Measurements from ENCODE around the gene DHRS7C.

Gene DHRS7C

DNA sequence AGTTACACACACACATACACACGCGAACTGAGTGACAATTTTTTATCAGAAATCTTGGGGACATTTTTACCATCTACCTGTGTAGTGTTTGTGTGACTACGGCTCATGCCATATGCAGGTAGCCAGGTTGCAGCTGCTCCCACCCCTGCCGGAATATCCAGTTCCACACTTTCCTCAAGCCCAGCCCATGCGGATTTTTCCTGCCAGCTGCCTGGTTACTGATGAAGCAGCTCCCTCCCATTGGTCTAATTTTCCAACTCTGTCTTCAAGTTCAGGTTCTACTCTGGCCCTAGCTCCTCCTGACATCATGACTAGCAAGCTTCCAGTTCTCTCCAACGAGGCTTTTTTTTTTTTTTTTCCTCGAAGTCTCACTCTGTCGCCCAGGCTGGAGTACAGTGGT lies 25.7 kb upstream of the DHRS7C start:
- Histone ChIP-seq H3K9me3 (ENCODE audit: control insufficient read depth, insufficient read depth, low read length) (no peaks in the 10 kb centered on the region), H3K4me1 (ENCODE audit: insufficient read depth, low read length) (no peaks in the 10 kb centered on the region), H3K9ac (ENCODE audit: low read depth, low read length) (no peak overlapping the region), H3K36me3 (ENCODE audit: insufficient read depth, low read length) (no peaks in the 10 kb centered on the region)

DNA sequence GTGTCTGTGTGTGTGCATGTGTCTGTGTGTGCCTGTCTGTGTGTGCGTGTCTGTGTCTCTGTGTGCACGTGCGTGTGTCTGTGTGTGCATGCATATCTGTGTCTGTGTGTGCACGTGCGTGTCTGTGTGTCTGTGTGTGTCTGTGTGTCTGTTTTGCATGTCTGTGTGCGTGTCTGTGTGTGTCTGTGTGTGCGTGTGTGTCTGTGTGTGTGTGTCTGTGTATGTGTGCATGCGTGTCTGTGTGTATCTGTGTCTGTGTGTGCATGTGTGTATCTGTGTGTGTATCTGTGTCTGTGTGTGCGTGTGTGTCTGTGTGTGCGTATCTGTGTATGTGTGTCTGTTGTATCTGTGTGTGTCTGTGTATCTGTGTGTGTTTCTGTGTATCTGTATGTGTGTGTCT lies 25.1 kb upstream of the DHRS7C start:
- H3K36me3 ChIP-seq (ENCODE audit: insufficient read depth, low read length), result no peaks in the 10 kb centered on the region
- H3K4me1 ChIP-seq (ENCODE audit: insufficient read depth, low read length), result no peaks in the 10 kb centered on the region

DNA sequence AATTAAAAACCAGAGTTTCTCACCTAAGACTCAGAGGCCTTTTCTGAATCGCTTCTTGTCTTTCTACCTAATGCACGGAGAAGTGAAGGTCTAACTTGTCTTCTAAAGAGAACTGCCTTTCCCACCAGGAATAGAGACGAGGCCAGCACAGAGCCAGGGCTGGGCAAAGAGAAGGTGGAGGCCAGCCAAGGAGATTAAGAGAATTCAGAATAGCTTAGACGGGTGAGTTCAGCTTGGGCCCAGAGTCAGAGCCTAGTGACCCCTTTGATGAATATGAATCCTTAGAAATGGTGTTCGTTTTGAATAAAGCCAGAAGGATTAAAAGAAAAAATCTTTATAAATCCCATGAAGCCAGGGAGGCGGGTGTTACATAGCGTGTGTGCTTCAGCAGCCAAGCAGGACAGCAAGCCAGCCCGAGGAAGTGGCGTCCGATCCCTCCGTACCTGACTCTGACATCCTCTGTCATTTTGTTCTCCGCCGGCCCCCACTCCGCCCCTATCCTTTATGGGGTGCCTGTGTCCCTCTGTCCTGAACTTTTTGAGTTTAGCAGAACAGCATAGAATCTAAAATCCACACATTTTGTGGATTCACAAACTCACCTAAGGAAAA lies 23.0 kb upstream of the DHRS7C start:
- Histone ChIP-seq H3K36me3 (ENCODE audit: insufficient read depth, low read length) (no peaks in the 10 kb centered on the region), H3K9me3 (ENCODE audit: control insufficient read depth, insufficient read depth, low read length) (no peaks in the 10 kb centered on the region), H3K4me1 (ENCODE audit: insufficient read depth, low read length) (no peaks in the 10 kb centered on the region), H3K9ac (ENCODE audit: low read depth, low read length) (no peak overlapping the region)

More for the DNA sequence above, 25.1 kb upstream of the DHRS7C start:
- H3K9me3 ChIP-seq (ENCODE audit: control insufficient read depth, insufficient read depth, low read length), result no peaks in the 10 kb centered on the region
- no peak overlapping the region for H3K9ac ChIP-seq (ENCODE audit: low read depth, low read length)

DNA sequence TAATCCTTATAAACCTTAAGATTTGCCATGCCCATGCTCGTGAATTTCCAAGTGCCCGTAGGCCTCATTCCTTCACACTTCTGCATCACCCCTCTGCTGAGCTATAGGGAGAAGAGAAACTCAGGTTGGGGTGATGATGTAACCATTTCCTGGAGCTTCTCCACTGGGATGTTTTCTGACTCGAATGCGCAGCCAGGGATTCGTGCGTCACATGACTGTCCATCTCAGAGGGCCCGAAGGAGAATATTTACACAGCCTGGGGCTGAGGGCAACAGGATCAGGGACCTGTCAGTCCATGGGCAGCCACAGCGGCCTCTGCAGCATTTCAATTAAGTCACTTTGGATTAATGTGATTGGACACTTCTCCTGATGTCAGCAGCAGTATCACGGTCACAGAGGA lies 21.8 kb upstream of the DHRS7C start:
- H3K9me3 ChIP-seq (ENCODE audit: control insufficient read depth, insufficient read depth, low read length), result no peaks in the 10 kb centered on the region
- no peak overlapping the region for H3K9ac ChIP-seq (ENCODE audit: low read depth, low read length)
- H3K4me1 ChIP-seq (ENCODE audit: insufficient read depth, low read length), result no peaks in the 10 kb centered on the region
- H3K36me3 ChIP-seq (ENCODE audit: insufficient read depth, low read length), result no peaks in the 10 kb centered on the region

DNA sequence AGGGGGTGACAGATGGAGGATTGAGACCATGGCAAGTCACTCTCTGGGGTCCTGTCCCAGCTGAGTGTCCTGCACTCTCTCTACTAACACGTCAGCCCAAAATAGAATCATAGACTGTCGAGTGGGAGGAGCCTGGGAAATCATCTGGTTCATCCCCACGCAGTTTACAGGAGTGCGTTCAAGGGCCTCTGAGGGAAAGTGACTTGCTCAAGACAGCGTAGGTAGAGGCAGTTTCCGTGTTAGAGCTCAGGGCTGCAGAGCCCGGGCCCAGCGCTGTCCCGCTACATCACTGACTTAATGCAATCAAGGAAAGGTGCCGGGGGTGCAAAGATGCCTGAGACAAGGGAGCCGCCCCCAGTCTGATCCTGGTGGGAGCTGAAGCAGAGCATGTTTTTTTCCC lies 20.1 kb upstream of the DHRS7C start:
- Histone ChIP-seq H3K9me3 (ENCODE audit: control insufficient read depth, insufficient read depth, low read length) (no peaks in the 10 kb centered on the region), H3K9ac (ENCODE audit: low read depth, low read length) (no peak overlapping the region), H3K4me1 (ENCODE audit: insufficient read depth, low read length) (no peaks in the 10 kb centered on the region), H3K36me3 (ENCODE audit: insufficient read depth, low read length) (no peaks in the 10 kb centered on the region)

DNA sequence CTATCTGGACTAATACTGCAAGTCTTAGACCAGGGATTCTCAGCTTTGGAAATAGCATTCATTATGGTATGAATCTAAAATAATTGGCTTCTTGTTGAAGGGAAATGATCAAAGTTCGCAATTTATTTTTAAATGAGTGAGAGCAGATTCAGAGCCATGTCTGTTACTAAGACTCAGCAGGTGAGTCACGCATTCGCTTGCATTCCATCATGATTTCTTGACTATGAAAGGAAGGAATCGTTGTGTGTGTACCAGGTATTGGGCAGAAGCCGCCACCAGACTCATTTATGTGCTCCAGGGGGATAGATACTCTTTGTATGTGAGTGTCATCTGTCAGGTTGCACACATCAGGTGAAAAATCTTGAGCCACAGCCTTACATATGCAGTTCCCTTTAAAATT lies 19.7 kb upstream of the DHRS7C start:
- Histone ChIP-seq H3K36me3 (ENCODE audit: insufficient read depth, low read length) (no peaks in the 10 kb centered on the region), H3K4me1 (ENCODE audit: insufficient read depth, low read length) (no peaks in the 10 kb centered on the region), H3K9ac (ENCODE audit: low read depth, low read length) (no peak overlapping the region), H3K9me3 (ENCODE audit: control insufficient read depth, insufficient read depth, low read length) (no peaks in the 10 kb centered on the region)

DNA sequence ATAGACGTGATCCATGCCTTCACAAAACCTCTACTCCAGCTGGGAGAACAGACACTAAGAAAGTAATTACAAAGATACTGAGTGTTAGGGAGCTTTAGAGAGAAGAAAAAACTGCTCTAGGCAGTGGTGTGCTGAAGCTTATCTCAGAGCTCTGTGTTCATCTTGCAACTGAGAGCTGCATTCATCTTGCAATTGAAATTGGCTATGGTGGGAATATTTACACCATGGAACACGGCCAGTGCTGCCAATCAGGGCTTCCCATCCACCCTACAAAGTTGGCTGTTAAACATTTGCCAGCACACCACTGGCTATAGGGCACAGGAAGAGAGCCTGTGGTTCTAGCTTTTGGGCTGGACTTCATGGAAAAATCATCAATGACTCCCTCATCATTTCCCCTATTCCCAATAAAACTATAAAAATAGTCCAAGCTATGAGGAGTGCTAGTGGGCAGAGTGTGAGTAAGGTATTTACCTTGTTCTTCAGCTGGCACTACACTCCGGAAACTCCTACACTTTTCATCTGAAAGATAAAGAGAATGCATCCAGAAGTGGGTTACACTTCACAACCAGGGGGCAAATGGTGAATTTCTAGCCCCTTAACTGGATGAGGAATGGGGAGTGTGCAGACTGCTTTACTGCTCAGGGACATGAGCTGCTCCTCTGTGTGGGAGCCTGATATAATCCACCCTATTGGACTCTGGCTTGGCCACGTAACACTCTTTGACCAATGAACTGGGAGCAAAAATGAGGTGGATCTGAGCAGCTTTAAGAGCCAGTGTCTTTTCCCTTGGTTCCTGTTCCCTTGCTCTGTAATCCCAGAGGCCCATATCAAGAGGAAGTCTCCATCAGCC lies 18.9 kb upstream of the DHRS7C start:
- no peaks in the 10 kb centered on the region for H3K36me3 ChIP-seq (ENCODE audit: insufficient read depth, low read length)
- no peaks in the 10 kb centered on the region for H3K4me1 ChIP-seq (ENCODE audit: insufficient read depth, low read length)
- H3K9ac ChIP-seq (ENCODE audit: low read depth, low read length), result no peak overlapping the region
- H3K9me3 ChIP-seq (ENCODE audit: control insufficient read depth, insufficient read depth, low read length), result no peaks in the 10 kb centered on the region

DNA sequence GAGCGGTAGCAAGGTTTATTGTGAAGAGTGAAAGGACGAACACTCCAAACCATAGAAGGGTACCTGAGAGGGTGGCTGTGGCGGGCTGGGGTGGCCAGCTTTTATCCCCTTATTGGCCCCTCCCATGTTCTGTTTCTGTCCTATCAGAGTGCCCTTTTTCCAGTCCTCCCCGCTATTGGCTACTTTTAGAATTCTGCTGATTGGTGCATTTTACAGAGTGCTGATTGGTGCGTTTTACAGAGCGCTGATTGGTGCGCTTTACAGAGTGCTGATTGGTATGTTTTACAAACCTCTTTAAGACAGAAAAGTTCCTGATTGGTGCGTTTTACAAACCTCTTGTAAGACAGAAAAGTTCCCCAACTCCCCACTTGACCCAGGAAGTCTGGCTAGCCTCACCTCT lies 18.0 kb upstream of the DHRS7C start:
- H3K9me3 ChIP-seq (ENCODE audit: control insufficient read depth, insufficient read depth, low read length), result no peaks in the 10 kb centered on the region
- no peaks in the 10 kb centered on the region for H3K4me1 ChIP-seq (ENCODE audit: insufficient read depth, low read length)
- H3K9ac ChIP-seq (ENCODE audit: low read depth, low read length), result no peak overlapping the region
- no peaks in the 10 kb centered on the region for H3K36me3 ChIP-seq (ENCODE audit: insufficient read depth, low read length)

DNA sequence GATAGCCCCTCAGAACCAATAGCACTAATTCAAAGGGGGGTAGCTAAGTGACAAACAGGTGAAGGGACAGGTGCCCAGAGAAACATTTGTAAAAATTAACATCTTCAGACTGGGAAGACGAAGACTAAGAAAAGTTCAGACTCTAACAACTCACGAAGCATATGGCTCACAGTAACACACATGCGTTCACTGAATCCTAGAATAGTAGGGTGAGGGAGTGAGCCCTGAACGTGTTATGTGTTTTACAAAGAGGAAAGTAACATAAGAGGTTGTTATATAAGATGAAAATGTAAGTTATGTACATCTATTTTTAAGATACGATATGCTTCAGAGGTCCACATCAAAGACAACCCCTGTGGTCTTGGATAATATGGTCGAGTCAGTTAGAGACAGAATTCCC lies 15.3 kb upstream of the DHRS7C start:
- H3K36me3 ChIP-seq (ENCODE audit: insufficient read depth, low read length), result no peaks in the 10 kb centered on the region

DNA sequence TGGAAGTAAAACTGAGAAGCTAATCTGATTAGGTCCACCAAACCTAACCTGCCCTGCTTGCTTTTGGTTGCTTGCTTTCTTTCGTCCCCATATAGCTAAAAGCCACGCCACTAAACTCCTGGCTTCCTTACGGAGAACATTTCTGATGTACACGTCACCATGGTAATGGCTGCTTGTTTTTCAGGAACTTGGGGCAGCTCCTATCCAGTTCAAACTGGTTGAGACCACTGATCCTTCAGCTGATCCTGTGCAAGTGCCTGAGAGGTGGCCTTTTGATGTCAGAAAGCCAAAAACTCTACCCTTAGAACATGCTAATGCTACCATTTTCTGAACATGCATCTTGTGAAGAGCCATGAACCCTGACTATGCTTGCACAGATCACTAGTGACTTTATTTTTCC lies 14.4 kb upstream of the DHRS7C start:
- no peaks in the 10 kb centered on the region for H3K9me3 ChIP-seq (ENCODE audit: control insufficient read depth, insufficient read depth, low read length)
- H3K4me1 ChIP-seq (ENCODE audit: insufficient read depth, low read length), result peaks cover 3% of the 10 kb centered on the region; the same call in 1 of the 2 replicates
- no peak overlapping the region for H3K9ac ChIP-seq (ENCODE audit: low read depth, low read length)
- H3K36me3 ChIP-seq (ENCODE audit: insufficient read depth, low read length), result no peaks in the 10 kb centered on the region

More for the DNA sequence above, 15.3 kb upstream of the DHRS7C start:
- Histone ChIP-seq H3K9ac (ENCODE audit: low read depth, low read length) (no peak overlapping the region), H3K4me1 (ENCODE audit: insufficient read depth, low read length) (peaks cover 3% of the 10 kb centered on the region; the same call in 1 of the 2 replicates), H3K9me3 (ENCODE audit: control insufficient read depth, insufficient read depth, low read length) (no peaks in the 10 kb centered on the region)

DNA sequence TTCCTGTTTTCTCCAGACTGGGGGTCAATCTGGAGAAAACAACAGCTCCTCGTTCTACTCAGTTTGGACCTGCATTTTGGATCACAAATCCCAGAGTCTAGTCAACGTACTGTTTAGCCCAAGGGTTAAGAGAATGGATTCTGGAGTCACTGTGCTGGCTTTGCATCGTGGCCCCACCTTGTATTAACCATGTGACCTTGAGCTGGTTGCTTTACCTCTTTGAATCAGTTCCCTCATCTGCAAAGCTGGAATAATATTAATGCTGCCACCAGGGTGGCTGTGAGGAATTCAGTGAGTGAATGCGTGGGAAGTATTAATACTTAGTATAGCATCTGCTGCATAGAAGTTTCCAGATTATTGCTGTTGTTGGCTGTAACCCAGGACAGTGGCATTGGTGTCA lies 11.3 kb upstream of the DHRS7C start:
- H3K36me3 ChIP-seq (ENCODE audit: insufficient read depth, low read length), result no peaks in the 10 kb centered on the region
- H3K9ac ChIP-seq (ENCODE audit: low read depth, low read length), result no peak overlapping the region
- peaks cover 3% of the 10 kb centered on the region; the same call in 1 of the 2 replicates for H3K4me1 ChIP-seq (ENCODE audit: insufficient read depth, low read length)
- H3K9me3 ChIP-seq (ENCODE audit: control insufficient read depth, insufficient read depth, low read length), result no peaks in the 10 kb centered on the region

DNA sequence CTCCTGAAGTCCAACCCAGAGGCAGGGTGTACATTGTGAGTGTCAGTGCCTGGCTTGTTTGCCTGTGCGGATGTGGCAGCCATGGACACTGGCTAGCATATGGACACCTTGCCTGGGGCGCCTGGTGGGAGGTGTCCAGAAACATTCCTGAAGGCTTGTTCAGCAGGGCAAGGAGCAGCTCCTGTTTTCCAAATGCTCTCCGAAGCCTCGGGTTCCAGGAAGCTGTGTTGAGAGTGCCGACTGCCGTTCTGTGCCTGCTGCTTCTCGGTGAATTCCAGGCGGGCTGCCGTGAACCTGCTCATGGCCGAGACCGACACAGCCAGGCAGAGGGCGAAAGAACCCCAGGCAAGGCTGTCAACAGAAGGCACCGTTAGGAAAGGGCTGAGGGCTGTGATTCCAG lies 10.9 kb upstream of the DHRS7C start:
- Histone ChIP-seq H3K36me3 (ENCODE audit: insufficient read depth, low read length) (no peaks in the 10 kb centered on the region), H3K4me1 (ENCODE audit: insufficient read depth, low read length) (peaks cover 3% of the 10 kb centered on the region; the same call in 1 of the 2 replicates), H3K9me3 (ENCODE audit: control insufficient read depth, insufficient read depth, low read length) (no peaks in the 10 kb centered on the region), H3K9ac (ENCODE audit: low read depth, low read length) (no peak overlapping the region)

DNA sequence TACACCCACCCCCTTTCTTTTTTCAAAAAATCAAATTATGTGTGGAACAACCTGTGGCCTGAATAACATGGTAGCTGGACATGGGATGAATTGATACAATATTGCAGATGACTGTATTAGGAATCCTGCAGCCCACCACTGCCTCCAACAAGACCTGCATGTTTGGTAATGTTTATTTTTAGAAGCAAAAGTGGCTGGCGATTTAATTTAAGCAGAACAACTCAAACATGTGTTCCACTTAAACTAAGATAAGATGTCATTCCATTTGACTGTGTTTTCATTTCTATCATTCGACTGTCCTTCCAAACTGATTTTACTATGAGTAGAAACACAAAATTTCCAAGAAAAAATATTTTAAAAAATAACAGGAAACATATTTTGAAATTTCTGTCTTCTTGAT lies 10.1 kb upstream of the DHRS7C start:
- H3K9ac ChIP-seq (ENCODE audit: low read depth, low read length), result no peak overlapping the region
- H3K36me3 ChIP-seq (ENCODE audit: insufficient read depth, low read length), result no peaks in the 10 kb centered on the region
- H3K4me1 ChIP-seq (ENCODE audit: insufficient read depth, low read length), result peaks cover 3% of the 10 kb centered on the region; the same call in 1 of the 2 replicates
- H3K9me3 ChIP-seq (ENCODE audit: control insufficient read depth, insufficient read depth, low read length), result no peaks in the 10 kb centered on the region

DNA sequence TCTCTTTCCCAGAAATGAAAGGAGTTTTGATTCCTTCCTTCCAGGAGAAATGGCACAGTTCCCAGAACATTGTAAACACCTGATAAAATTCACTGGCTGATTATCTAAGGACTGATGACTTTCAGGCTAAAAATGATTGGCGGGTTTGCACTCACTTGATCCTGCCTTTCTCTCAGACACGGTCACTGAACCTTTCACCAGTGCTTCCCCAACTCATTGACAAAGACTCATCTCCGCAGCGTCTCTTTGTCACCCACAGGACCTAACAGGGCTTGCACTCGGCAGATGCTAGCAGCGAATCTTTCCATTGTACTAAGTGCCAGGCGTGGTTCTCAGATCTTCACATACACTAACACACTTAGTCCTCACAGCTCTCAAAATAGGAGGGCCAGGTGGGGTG lies 7.3 kb upstream of the DHRS7C start:
- Histone ChIP-seq H3K9me3 (ENCODE audit: control insufficient read depth, insufficient read depth, low read length) (no peaks in the 10 kb centered on the region), H3K36me3 (ENCODE audit: insufficient read depth, low read length) (no peaks in the 10 kb centered on the region), H3K9ac (ENCODE audit: low read depth, low read length) (no peak overlapping the region), H3K4me1 (ENCODE audit: insufficient read depth, low read length) (peaks cover 3% of the 10 kb centered on the region; the same call in 1 of the 2 replicates)

DNA sequence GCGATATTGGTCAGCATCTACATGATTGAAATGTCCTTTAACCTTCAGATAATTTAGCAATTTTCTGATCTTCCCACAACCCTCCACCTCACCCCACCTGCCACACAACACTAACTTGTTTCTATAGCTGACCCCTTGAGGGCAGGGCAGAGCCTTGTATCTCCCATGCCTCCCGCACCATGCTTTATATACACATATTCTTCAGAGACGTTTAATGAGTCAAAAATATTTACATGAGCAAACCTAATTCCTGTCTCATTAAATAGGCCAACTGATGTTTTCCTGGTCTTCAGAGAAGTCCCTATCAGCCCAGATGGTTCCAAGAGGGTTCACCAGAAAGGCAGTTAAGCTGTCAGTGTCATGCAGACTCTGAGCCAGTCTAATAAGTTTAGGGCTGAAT lies 6.6 kb upstream of the DHRS7C start:
- peaks cover 3% of the 10 kb centered on the region; the same call in 1 of the 2 replicates for H3K4me1 ChIP-seq (ENCODE audit: insufficient read depth, low read length)
- no peak overlapping the region for H3K9ac ChIP-seq (ENCODE audit: low read depth, low read length)
- no peaks in the 10 kb centered on the region for H3K36me3 ChIP-seq (ENCODE audit: insufficient read depth, low read length)
- H3K9me3 ChIP-seq (ENCODE audit: control insufficient read depth, insufficient read depth, low read length), result no peaks in the 10 kb centered on the region
